H1 (cell line): ENCODE data around the gene RSF1. TPM values are rescaled to one million over a fixed set of nuclear protein-coding genes. Genes with fewer than 3 reads are reported as not detected.

ENCODE experiments used
- CTCF ChIA-PET: fragments of 300-600 bp; sonication (Branson Sonifier 250); formaldehyde crosslinking; loops from one replicate; lab custom pipeline; 2021; ENCODE audit not compliant: partially characterized antibody; lab: Charles Lee
- POLR2A ChIA-PET: fragments of 300-600 bp; sonication (Branson Sonifier 250); formaldehyde crosslinking; loops from one replicate; lab custom pipeline; 2021; ENCODE audit warnings: inconsistent platforms; ENCODE audit not compliant: partially characterized antibody; lab: Charles Lee
- DNase-seq, 2 experiments: peaks; one replicate each; pipeline versions ENCODE4 v3.0.0 to v3.0.0-alpha.2; 2010 to 2022; ENCODE audit warnings: low spot score in 2 of 2, low read depth in 1 of 2, mixed read lengths in 1 of 2
- FAIRE-seq: peaks from 2 replicates; lab custom pipeline; 2011; peaks lifted over from hg19 to GRCh38; lab: Jason Lieb, UNC
- H2AFZ ChIP-seq: 2 replicates; pipeline ENCODE4 v1.8.1; 2012; ENCODE audit warnings: low read length, inconsistent platforms
- H2AK5ac ChIP-seq: 2 replicates; pipeline ENCODE4 v1.6.1; 2013; ENCODE audit warnings: low read depth, low read length
- H2BK120ac ChIP-seq: replicated peaks from 2 replicates; pipeline ENCODE3; 2013; ENCODE audit warnings: low read depth, low read length, inconsistent platforms
- H2BK12ac ChIP-seq: 2 replicates; pipeline ENCODE4 v1.6.1; 2013; ENCODE audit warnings: low read depth, low read length
- H2BK15ac ChIP-seq: 2 replicates; pipeline ENCODE4 v1.6.1; 2013; ENCODE audit warnings: low read length
- H2BK20ac ChIP-seq: 2 replicates; pipeline ENCODE4 v1.6.1; 2013; ENCODE audit warnings: low read length
- H2BK5ac ChIP-seq: 2 replicates; pipeline ENCODE4 v1.6.1; 2013; ENCODE audit warnings: low read depth, low read length
- H3K14ac ChIP-seq: 2 replicates; pipeline ENCODE4 v1.6.1; 2013; ENCODE audit warnings: inconsistent platforms; ENCODE audit not compliant: insufficient read length
- H3K18ac ChIP-seq: 2 replicates; pipeline ENCODE4 v1.6.1; 2013; ENCODE audit warnings: low read length; ENCODE audit errors: extremely low read depth
- H3K23ac ChIP-seq: 2 replicates; pipeline ENCODE4 v1.6.1; 2013; ENCODE audit warnings: inconsistent platforms; ENCODE audit not compliant: insufficient read length
- H3K23me2 ChIP-seq: 2 replicates; pipeline ENCODE4 v1.6.1; 2013; ENCODE audit warnings: low read depth, low read length
- H3K27ac ChIP-seq: 2 replicates; pipeline ENCODE4 v1.6.1; 2011; ENCODE audit warnings: low read depth, low read length, inconsistent platforms
- H3K27me3 ChIP-seq, 4 experiments: replicated peaks in 1 of 4; 1 replicate in 1 of 4; 2 replicates in 3 of 4; pipeline versions ENCODE4 v1.6.1 to v1.8.1; 2011 to 2013; ENCODE audit warnings: low read length in 3 of 4, mild to moderate bottlenecking in 3 of 4, inconsistent platforms in 2 of 4, mixed read lengths in 2 of 4, moderate library complexity in 1 of 4; ENCODE audit not compliant: control insufficient read depth in 3 of 4, insufficient read depth in 3 of 4; ENCODE audit errors: extremely low read depth in 1 of 4
- H3K36me3 ChIP-seq, 4 experiments: 2 replicates each; pipeline versions ENCODE4 v1.6.1 to v1.8.1; 2011 to 2013; ENCODE audit warnings: mild to moderate bottlenecking in 4 of 4, low read length in 3 of 4, moderate library complexity in 2 of 4, control low read depth in 1 of 4, inconsistent platforms in 1 of 4; ENCODE audit not compliant: insufficient read depth in 4 of 4, control insufficient read depth in 2 of 4
- H3K4ac ChIP-seq: replicated peaks from 2 replicates; pipeline ENCODE3; 2013; ENCODE audit warnings: low read length, low read depth, mixed read lengths, inconsistent platforms; ENCODE audit not compliant: insufficient read length
- H3K4me1 ChIP-seq, 4 experiments: replicated peaks in 1 of 4; 1 replicate in 1 of 4; 2 replicates in 3 of 4; pipeline versions ENCODE4 v1.6.1 to v1.8.1; 2011 to 2013; ENCODE audit warnings: low read length in 3 of 4, inconsistent platforms in 2 of 4, mixed read lengths in 1 of 4; ENCODE audit not compliant: insufficient read depth in 4 of 4, control insufficient read depth in 3 of 4
- H3K4me2 ChIP-seq, 2 experiments: 2 replicates each; pipeline versions ENCODE4 v1.6.1 to v1.8.1; 2011 to 2013; ENCODE audit warnings: low read depth in 2 of 2, low read length in 2 of 2, control low read depth in 1 of 2, inconsistent platforms in 1 of 2, mild to moderate bottlenecking in 1 of 2; ENCODE audit not compliant: insufficient read depth in 1 of 2
- H3K4me3 ChIP-seq, 4 experiments: fragments of 200-600, 300-600 bp in 1 of 4; sonication (generic), shearing (Covaris generic), sonication (Bioruptor Twin) in 1 of 4; 2 replicates each; pipeline versions ENCODE4 v1.5.1 to v1.8.1; 2011 to 2016; ENCODE audit warnings: low read length in 4 of 4, low read depth in 3 of 4, control low read depth in 2 of 4, inconsistent platforms in 2 of 4, mild to moderate bottlenecking in 2 of 4, mixed read lengths in 1 of 4, moderate library complexity in 1 of 4; ENCODE audit not compliant: insufficient read depth in 2 of 4; ENCODE audit errors: extremely low read depth in 1 of 4
- H3K56ac ChIP-seq: replicated peaks from 2 replicates; pipeline ENCODE3; 2013; ENCODE audit warnings: low read depth, mild to moderate bottlenecking, mixed read lengths, low read length, inconsistent platforms; ENCODE audit not compliant: insufficient read length
- H3K79me1 ChIP-seq: 2 replicates; pipeline ENCODE4 v1.6.1; 2013; ENCODE audit warnings: low read depth, low read length, control low read depth
- H3K79me2 ChIP-seq, 2 experiments: 2 replicates each; pipeline versions ENCODE4 v1.6.1 to v1.8.1; 2012 to 2013; ENCODE audit warnings: low read length in 2 of 2, mild to moderate bottlenecking in 2 of 2, inconsistent platforms in 1 of 2; ENCODE audit not compliant: insufficient read depth in 2 of 2, control insufficient read depth in 1 of 2
- H3K9ac ChIP-seq, 4 experiments: replicated peaks in 1 of 4; 1 replicate in 1 of 4; 2 replicates in 3 of 4; pipeline versions ENCODE4 v1.6.1 to v1.8.1; 2011 to 2013; ENCODE audit warnings: low read depth in 3 of 4, low read length in 3 of 4, control low read depth in 2 of 4, mild to moderate bottlenecking in 2 of 4, moderate library complexity in 2 of 4, inconsistent platforms in 1 of 4; ENCODE audit errors: extremely low read depth in 1 of 4
- H3K9me3 ChIP-seq, 2 experiments: 2 replicates each; pipeline versions ENCODE4 v1.6.1 to v1.8.1; 2012 to 2013; ENCODE audit warnings: mild to moderate bottlenecking in 2 of 2, moderate library complexity in 2 of 2, control low read depth in 1 of 2, inconsistent platforms in 1 of 2, low read depth in 1 of 2, low read length in 1 of 2, mixed read lengths in 1 of 2; ENCODE audit not compliant: insufficient read depth in 2 of 2
- H4K20me1 ChIP-seq, 2 experiments: replicated peaks in 1 of 2; 2 replicates each; pipeline versions ENCODE3 to v1.8.1; 2011 to 2013; ENCODE audit warnings: inconsistent platforms in 2 of 2, low read length in 2 of 2, mild to moderate bottlenecking in 1 of 2; ENCODE audit not compliant: insufficient read depth in 2 of 2, control insufficient read depth in 1 of 2
- H4K5ac ChIP-seq: 2 replicates; pipeline ENCODE4 v1.6.1; 2013; ENCODE audit warnings: low read length, low read depth, mixed read lengths, inconsistent platforms; ENCODE audit not compliant: insufficient read length
- H4K8ac ChIP-seq: 2 replicates; pipeline ENCODE4 v1.8.0; 2013; ENCODE audit warnings: mild to moderate bottlenecking, moderate library complexity, low read length, inconsistent platforms; ENCODE audit not compliant: insufficient read depth; ENCODE audit errors: extremely low read depth
- H4K91ac ChIP-seq: replicated peaks from 2 replicates; pipeline ENCODE3; 2013; ENCODE audit warnings: low read length, mixed read lengths, inconsistent platforms; ENCODE audit not compliant: insufficient read length
- ASH2L ChIP-seq: fragments of 200-600, 300-600 bp; sonication (generic); IDR thresholded peaks from one replicate; pipeline ENCODE4 v1.7.1; 2017; ENCODE audit warnings: low read length
- BACH1 ChIP-seq: IDR thresholded peaks from 2 replicates; pipeline ENCODE4 v1.6.1; 2012; ENCODE audit warnings: low read length, improper control_type of control experiment
- CBX5 ChIP-seq: fragments of 300-800, 300-1000 bp; sonication (generic); IDR thresholded peaks from 2 replicates; pipeline ENCODE4 v1.7.1; 2016; ENCODE audit warnings: antibody characterized with exemption, low read length, low read depth
- CHD1 ChIP-seq: IDR thresholded peaks from 2 replicates; pipeline ENCODE4 v1.6.1; 2012; ENCODE audit warnings: low read depth, low read length, improper control_type of control experiment
- EGR1 ChIP-seq: IDR thresholded peaks from 2 replicates; pipeline ENCODE4 v1.6.1; 2011; ENCODE audit warnings: low read depth, low read length, borderline replicate concordance
- FOSL1 ChIP-seq: IDR thresholded peaks from 2 replicates; pipeline ENCODE4 v1.6.1; 2011; ENCODE audit warnings: mild to moderate bottlenecking, low read depth, low read length, moderate library complexity; ENCODE audit not compliant: insufficient read depth
- GABPA ChIP-seq: IDR thresholded peaks from 2 replicates; pipeline ENCODE4 v1.6.1; 2011; ENCODE audit warnings: mild to moderate bottlenecking, low read length, moderate library complexity, borderline replicate concordance; ENCODE audit not compliant: insufficient read depth
- HDAC2 ChIP-seq, 2 experiments: fragments of 300-600 bp in 1 of 2; sonication (generic) in 1 of 2; IDR thresholded peaks; 2 replicates each; pipeline ENCODE4 v1.6.1; 2011 to 2012; ENCODE audit warnings: low read depth in 2 of 2, low read length in 2 of 2, mild to moderate bottlenecking in 2 of 2, moderate library complexity in 2 of 2, borderline replicate concordance in 1 of 2, inconsistent platforms in 1 of 2
- JUN ChIP-seq: IDR thresholded peaks from 2 replicates; pipeline ENCODE4 v1.6.1; 2011; ENCODE audit warnings: low read depth, mild to moderate bottlenecking, improper control_type of control experiment, low read length
- KDM1A ChIP-seq: fragments of 200-600, 300-600 bp; sonication (generic); IDR thresholded peaks from 2 replicates; pipeline ENCODE4 v1.7.1; 2016; ENCODE audit warnings: mild to moderate bottlenecking, low read length, borderline replicate concordance
- PHF8 ChIP-seq: fragments of 200-600 bp; sonication (generic); conservative IDR thresholded peaks from 2 replicates; pipeline ENCODE4 v1.7.1; 2012; ENCODE audit warnings: low read depth, mild to moderate bottlenecking, inconsistent platforms, low read length, moderate library complexity
- RBBP5 ChIP-seq: IDR thresholded peaks from 2 replicates; pipeline ENCODE4 v1.7.1; 2012; ENCODE audit warnings: low read depth, mild to moderate bottlenecking, inconsistent platforms, low read length, moderate library complexity, borderline replicate concordance
- RXRA ChIP-seq: IDR thresholded peaks from 2 replicates; pipeline ENCODE4 v1.6.1; 2011; ENCODE audit warnings: low read depth, mild to moderate bottlenecking, low read length, moderate library complexity; ENCODE audit not compliant: insufficient read depth
- SP2 ChIP-seq: IDR thresholded peaks from 2 replicates; pipeline ENCODE4 v1.6.1; 2012; ENCODE audit warnings: mild to moderate bottlenecking, low read length, inconsistent platforms
- TBP ChIP-seq: IDR thresholded peaks from 2 replicates; pipeline ENCODE4 v1.6.1; 2011; ENCODE audit warnings: low read depth, low read length, improper control_type of control experiment
- TCF12 ChIP-seq: IDR thresholded peaks from 2 replicates; pipeline ENCODE4 v1.6.1; 2011; ENCODE audit warnings: low read depth, mild to moderate bottlenecking, low read length
- polyA plus RNA-seq, 7 experiments: library from polyadenylated mRNA; depleted of rRNA in 3 of 7; stranded (reverse) in 5 of 7; unstranded in 2 of 7; fragments of >200 nt in 5 of 7; fragments of 200-250 nt in 2 of 7; gene quantifications; 1 replicate in 5 of 7; 2 replicates in 1 of 7; 4 replicates in 1 of 7; pipeline versions ENCODE4 v1.2.1 to v1.2.3, GENCODE V29; 2011 to 2013; ENCODE audit warnings: missing spikeins in 2 of 7, mixed read lengths in 2 of 7
- total RNA-seq: library from RNA; stranded (reverse); fragmentation: NEBNext Ultra II Directional; extraction: Animal tissue kit (Norgen Biotek cat#: 25700); gene quantifications from 2 replicates; pipeline ENCODE4 v1.2.1, GENCODE V29; 2021

The RSF1 gene
- total and polyA plus RNA-seq, 2 of the 8 experiments (the other 6 are each of a cell fraction or from before 2014, with no cell fraction given): 17.8 to 87.9 TPM

DNA sequence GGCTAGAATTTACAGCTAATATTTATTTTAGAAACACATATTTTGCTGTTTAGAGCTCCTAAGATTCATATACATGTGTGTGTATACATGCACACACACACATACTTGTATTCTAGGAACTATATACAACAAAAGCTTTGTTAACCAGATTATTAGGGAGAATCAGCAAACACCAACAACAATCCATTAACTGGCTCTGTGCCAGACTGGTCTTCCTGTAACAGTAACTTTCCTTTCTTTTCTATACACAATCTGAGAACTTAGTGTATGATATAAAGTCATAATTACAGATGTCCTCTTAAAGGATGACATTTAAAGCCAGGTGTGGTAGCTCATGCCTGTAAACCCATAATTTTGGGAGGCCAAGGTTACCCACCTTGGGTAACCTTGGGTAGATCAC lies 133.4 kb downstream of the RSF1 start:
- no peak overlapping the region for H4K8ac ChIP-seq
- H3K14ac ChIP-seq: no peak overlapping the region
- no peaks in the 10 kb centered on the region for H3K79me1 ChIP-seq
- H3K23me2 ChIP-seq: no peaks in the 10 kb centered on the region
- no peak overlapping the region for H2BK20ac ChIP-seq
- FAIRE-seq (no peak), DNase-seq (no peak)
- H3K18ac ChIP-seq: no peak overlapping the region
- no peak overlapping the region for H3K4ac ChIP-seq
- H3K4me2 ChIP-seq: no peak overlapping the region
- H3K23ac ChIP-seq: no peak overlapping the region
- H3K4me3 ChIP-seq: no peak overlapping the region
- no peak overlapping the region for H2BK5ac ChIP-seq
- no peaks in the 10 kb centered on the region for H3K4me1 ChIP-seq
- H4K91ac ChIP-seq: no peak overlapping the region
- no peak overlapping the region for H2BK15ac ChIP-seq
- no peaks in the 10 kb centered on the region for H3K27me3 ChIP-seq
- H2BK12ac ChIP-seq: no peak overlapping the region
- CTCF ChIA-PET: interaction anchor here (1.9 kb wide), 1 partner anchor 19 kb away, joined by 4 read pairs; no protein-coding TSS in a partner anchor
- H2AK5ac ChIP-seq: no peak overlapping the region
- H4K5ac ChIP-seq: no peak overlapping the region
- no peak overlapping the region for H3K9ac ChIP-seq
- no peak overlapping the region for H2BK120ac ChIP-seq
- H2AFZ ChIP-seq: no peak overlapping the region
- H3K56ac ChIP-seq: no peak overlapping the region
- H4K20me1 ChIP-seq: no peaks in the 10 kb centered on the region
- no peak overlapping the region for H3K27ac ChIP-seq
- POLR2A ChIA-PET: no interaction called here
- H3K36me3 ChIP-seq: peaks cover 2 to 58% (median 33%) of the 10 kb centered on the region in 4 experiments; a peak in 7 of 8 replicates
- no peaks in the 10 kb centered on the region for H3K79me2 ChIP-seq
- H3K9me3 ChIP-seq: no peaks in the 10 kb centered on the region
- TF ChIP-seq FOSL1: no peak
- no peak for TF ChIP-seq PHF8
- TF ChIP-seq KDM1A: no peak
- TF ChIP-seq ASH2L: no peak
- no peak for TF ChIP-seq HDAC2 (IDR thresholded peaks at IDR 0.05; ENCODE audit: borderline replicate concordance in 1 of 2, low read depth in 2 of 2, low read length in 2 of 2)
- TF ChIP-seq TBP: no peak
- no peak for TF ChIP-seq RXRA
- no peak for TF ChIP-seq EGR1
- no peak for TF ChIP-seq SP2
- no peak for TF ChIP-seq CBX5
- no peak for TF ChIP-seq TCF12
- no peak for TF ChIP-seq GABPA
- TF ChIP-seq BACH1: no peak
- TF ChIP-seq CHD1: no peak
- TF ChIP-seq JUN: no peak
- TF ChIP-seq RBBP5: no peak
